ENCODE measurements around the gene CIP2A.

DNA sequence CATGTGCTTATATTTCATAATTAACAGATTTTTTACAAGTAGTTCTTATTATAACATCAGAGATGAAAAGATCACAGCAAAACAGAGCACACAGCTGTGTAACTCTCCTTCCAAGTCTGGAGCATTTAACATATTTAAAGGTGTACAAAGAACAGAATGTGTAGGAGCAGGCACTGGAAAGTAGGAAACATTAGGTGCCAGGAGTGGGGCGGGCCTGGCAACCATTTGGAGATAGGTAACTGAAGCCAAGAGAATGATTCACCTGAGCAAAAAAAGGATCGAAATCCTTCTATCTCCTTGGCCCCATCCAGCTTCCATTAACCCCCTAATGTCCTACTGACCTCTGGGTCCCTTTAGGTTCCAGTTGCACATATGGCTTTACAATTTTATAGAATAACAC is 76.6 kb downstream of the CIP2A start:
- TF ChIP-seq TAF1 (IDR thresholded peaks at IDR 0.05; ENCODE audit: low read depth) (no peak), CTCF (IDR thresholded peaks at IDR 0.05; ENCODE audit: poor library complexity, severe bottlenecking) (no peak), SMC3 (conservative IDR thresholded peaks at IDR 0.05; ENCODE audit: poor library complexity) (no peak), POLR2AphosphoS5 (IDR thresholded peaks at IDR 0.05) (no peak), MXI1 (conservative IDR thresholded peaks at IDR 0.05; ENCODE audit: poor library complexity, severe bottlenecking) (no peak), RAD21 (conservative IDR thresholded peaks at IDR 0.05) (no peak)
